ENCODE measurements around the gene GALNTL6.

Gene GALNTL6

DNA sequence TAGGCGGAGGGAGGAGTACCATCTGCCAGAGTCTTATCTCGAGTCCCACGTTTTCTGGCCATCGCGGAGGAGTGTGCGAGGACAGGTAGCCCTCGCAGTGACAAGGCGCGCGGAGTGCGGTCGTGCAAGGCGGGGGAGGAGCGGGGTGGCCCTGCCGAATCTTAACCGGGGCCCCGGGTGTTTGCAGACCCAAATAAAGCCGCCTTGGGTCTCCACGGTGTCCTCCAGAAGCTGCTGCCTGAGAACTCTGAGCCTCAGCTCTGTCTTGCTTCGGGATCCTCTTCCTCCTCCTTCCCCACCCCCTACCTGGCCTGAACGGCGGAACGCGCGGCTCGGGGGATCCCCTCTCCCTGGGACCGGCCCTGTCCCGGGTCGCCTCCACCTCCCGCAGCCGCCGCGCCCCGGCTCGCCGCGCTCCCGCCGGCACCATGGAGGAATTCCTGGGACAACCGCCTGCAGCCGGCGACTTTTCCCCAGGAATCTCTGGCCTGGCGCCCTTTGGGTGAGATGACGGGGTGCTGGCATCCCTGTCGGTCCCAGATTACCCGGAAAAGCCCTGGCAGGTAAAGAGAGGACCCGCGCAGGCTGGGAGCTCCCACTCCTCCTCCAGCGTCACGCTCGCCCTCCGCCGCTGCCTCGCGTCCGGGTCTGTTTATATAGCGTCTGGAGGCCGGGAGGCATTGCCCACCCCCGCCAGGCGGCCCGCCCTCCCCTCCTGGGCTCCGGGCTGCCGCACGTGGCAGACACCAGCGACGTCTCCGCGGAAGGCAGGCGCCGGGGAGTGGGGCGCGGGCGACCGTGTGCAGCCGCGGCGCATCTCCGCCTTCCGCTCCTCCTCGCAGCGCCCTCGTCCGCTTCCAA, at the start of gene GALNTL6:
Gene GALNTL6, plus strand, starts transcription at position 740 of the 861 bp plus-strand sequence.
- DNase-seq (ENCODE audit: insufficient read length, low spot score), result no peak
- no peak for TF ChIP-seq POLR2A (IDR thresholded peaks at IDR 0.05; ENCODE audit: low read depth, low read length)
- no peak for FAIRE-seq

DNA sequence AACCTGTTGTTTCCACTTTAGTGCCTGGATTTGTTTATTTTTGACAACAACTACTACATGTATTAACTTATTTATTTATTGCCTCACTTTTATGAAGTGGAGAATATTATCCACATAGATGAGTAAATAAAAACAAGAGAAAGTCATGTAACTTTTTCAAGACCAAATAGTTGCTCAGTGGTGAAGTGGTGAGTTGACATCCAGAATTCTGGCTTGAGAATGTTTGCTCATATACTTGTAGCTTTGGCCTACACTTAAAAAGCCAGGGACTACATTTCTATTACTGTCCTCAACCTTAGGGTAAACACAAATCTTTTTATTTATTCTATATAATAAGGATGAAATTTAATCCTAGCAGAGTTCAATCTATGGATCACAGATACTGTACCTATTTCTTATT, 47.7 kb upstream of the GALNTL6 start:
- no peak for TF ChIP-seq POLR2A (IDR thresholded peaks at IDR 0.05; ENCODE audit: low read depth, low read length)
- FAIRE-seq, result no peak

GRCh38 chr4:171774642-171775190, 38.5 kb upstream of the GALNTL6 start:
- no peak for DNase-seq (ENCODE audit: insufficient read length, low spot score)
- no peak for TF ChIP-seq POLR2A (IDR thresholded peaks at IDR 0.05; ENCODE audit: low read depth, low read length)
- FAIRE-seq, result no peak

More for the DNA sequence above, 47.7 kb upstream of the GALNTL6 start:
- DNase-seq (ENCODE audit: insufficient read length, low spot score), result no peak

- no peak for FAIRE-seq
- TF ChIP-seq POLR2A (IDR thresholded peaks at IDR 0.05; ENCODE audit: low read depth, low read length), result no peak
- no peak for DNase-seq (ENCODE audit: insufficient read length, low spot score)
Observed at GRCh38 chr4:171779301-171779700, 33.9 kb upstream of the GALNTL6 start.

DNA sequence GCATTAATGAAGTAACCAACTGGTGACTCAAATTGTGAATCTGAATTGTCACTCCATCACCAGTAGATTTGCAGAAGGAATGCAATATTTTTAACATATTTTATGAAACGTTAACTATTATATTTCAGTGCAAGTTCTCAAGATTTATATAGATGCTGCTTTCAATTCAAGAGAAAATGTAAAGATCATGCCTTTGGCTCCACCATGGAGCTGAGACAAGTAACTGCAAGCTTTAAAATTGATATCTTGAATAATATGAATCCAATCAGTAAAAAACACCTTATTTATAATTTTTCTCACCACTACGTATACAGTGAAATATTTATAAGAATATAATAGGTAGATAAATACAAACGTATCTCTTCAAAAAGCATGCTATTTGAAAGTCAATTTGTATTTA, 27.8 kb upstream of the GALNTL6 start:
- DNase-seq (ENCODE audit: insufficient read length, low spot score), result no peak
- no peak for FAIRE-seq
- no peak for TF ChIP-seq POLR2A (IDR thresholded peaks at IDR 0.05; ENCODE audit: low read depth, low read length)

- DNase-seq (ENCODE audit: insufficient read length, low spot score) (no peak), FAIRE-seq (no peak)
- no peak for TF ChIP-seq POLR2A (IDR thresholded peaks at IDR 0.05; ENCODE audit: low read depth, low read length)
Observed at GRCh38 chr4:171793723-171794122, 19.5 kb upstream of the GALNTL6 start.

GRCh38 chr4:171794528-171794927, 18.7 kb upstream of the GALNTL6 start:
- TF ChIP-seq POLR2A (IDR thresholded peaks at IDR 0.05; ENCODE audit: low read depth, low read length), result no peak
- FAIRE-seq, result no peak
- no peak for DNase-seq (ENCODE audit: insufficient read length, low spot score)

- DNase-seq (ENCODE audit: insufficient read length, low spot score) (no peak), FAIRE-seq (no peak)
- TF ChIP-seq POLR2A (IDR thresholded peaks at IDR 0.05; ENCODE audit: low read depth, low read length), result no peak
Observed at GRCh38 chr4:171809854-171810253, 3.4 kb upstream of the GALNTL6 start.

DNA sequence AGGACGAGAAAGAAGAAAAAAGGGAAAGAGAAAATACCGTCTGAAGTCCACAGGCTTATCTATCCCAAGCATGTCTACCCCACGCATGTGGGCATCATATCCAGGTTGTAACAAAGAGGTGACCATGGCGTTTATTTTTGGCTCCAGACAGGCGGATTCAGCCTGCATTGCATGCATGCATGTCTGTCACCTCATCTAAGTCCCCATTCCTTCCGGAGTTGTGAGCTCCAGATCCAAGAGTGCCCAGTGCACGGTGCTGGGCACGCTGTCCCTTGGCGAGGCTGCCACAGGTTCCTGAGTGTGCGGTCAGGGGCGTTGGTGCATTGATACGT, 905 bp upstream of the GALNTL6 start:
- FAIRE-seq, result no peak
- no peak for TF ChIP-seq POLR2A (IDR thresholded peaks at IDR 0.05; ENCODE audit: low read depth, low read length)
- DNase-seq (ENCODE audit: insufficient read length, low spot score), result no peak

GRCh38 chr4:171813526-171814250, 484 bp downstream of the GALNTL6 start:
- FAIRE-seq (no peak), DNase-seq (ENCODE audit: insufficient read length, low spot score) (no peak)
- TF ChIP-seq POLR2A (IDR thresholded peaks at IDR 0.05; ENCODE audit: low read depth, low read length), result no peak

DNA sequence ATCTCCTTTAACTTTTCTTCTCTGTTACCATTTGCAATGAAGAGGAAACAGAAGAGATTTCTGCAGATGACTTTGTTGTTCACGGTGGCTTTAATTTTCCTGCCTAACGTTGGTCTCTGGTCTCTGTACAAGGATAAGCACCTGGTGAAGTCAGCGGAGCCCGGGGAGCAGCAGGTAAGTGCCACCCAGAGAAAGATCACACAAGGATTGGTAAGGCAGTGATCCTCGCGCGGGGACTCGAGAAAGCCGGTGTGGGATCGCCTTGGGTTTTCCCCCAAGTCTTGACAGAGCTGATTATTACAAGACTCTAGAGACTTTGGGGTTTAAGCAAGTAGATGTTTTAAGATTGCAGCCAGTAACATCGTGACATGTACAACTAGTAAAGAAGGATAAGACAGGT, 1.3 kb downstream of the GALNTL6 start:
- FAIRE-seq (no peak), DNase-seq (ENCODE audit: insufficient read length, low spot score) (no peak)
- no peak for TF ChIP-seq POLR2A (IDR thresholded peaks at IDR 0.05; ENCODE audit: low read depth, low read length)

- no peak for TF ChIP-seq POLR2A (IDR thresholded peaks at IDR 0.05; ENCODE audit: low read depth, low read length)
- DNase-seq (ENCODE audit: insufficient read length, low spot score) (no peak), FAIRE-seq (no peak)
Observed at GRCh38 chr4:171817026-171817425, 3.8 kb downstream of the GALNTL6 start.

GRCh38 chr4:171834640-171835039, 21.4 kb downstream of the GALNTL6 start:
- TF ChIP-seq POLR2A (IDR thresholded peaks at IDR 0.05; ENCODE audit: low read depth, low read length), result no peak
- DNase-seq (ENCODE audit: insufficient read length, low spot score) (no peak), FAIRE-seq (no peak)

- no peak for TF ChIP-seq POLR2A (IDR thresholded peaks at IDR 0.05; ENCODE audit: low read depth, low read length)
- FAIRE-seq, result no peak
- no peak for DNase-seq (ENCODE audit: insufficient read length, low spot score)
Observed at GRCh38 chr4:171843456-171843855, 30.3 kb downstream of the GALNTL6 start.

All from H54 (cell line).